Transverse colon (tissue), 4 donors: ENCODE measurements around the gene UBE2L3. TPM values are rescaled to one million over a fixed set of nuclear protein-coding genes. Genes with fewer than 3 reads are reported as not detected.

ENCODE experiments used
- DNase-seq: peaks from one replicate; pipeline ENCODE4 v3.0.0-alpha.2; 2019
- H3K27ac ChIP-seq, 4 donors: fragments of 200-600 bp; sonication (generic); 2 replicates each; pipeline ENCODE4 v1.5.1; 2016 to 2018; ENCODE audit warnings: inconsistent platforms in 4 of 4
- H3K27me3 ChIP-seq: fragments of 200-600 bp; sonication (generic); 2 replicates; pipeline ENCODE4 v1.5.1; 2017; ENCODE audit warnings: inconsistent platforms
- H3K36me3 ChIP-seq, 4 donors: fragments of 200-600 bp; sonication (generic); 2 replicates each; pipeline ENCODE4 v1.5.1; 2017 to 2019; ENCODE audit warnings: inconsistent platforms in 4 of 4
- H3K4me1 ChIP-seq, 4 donors: fragments of 200-600 bp; sonication (generic); 2 replicates each; pipeline ENCODE4 v1.5.1; 2017 to 2020; ENCODE audit warnings: inconsistent platforms in 4 of 4
- H3K4me3 ChIP-seq, 4 donors: fragments of 200-600 bp; sonication (generic); 1 replicate in 1 of 4; 2 replicates in 3 of 4; pipeline versions ENCODE4 v1.5.1 to v1.6.1; 2017 to 2019; ENCODE audit warnings: inconsistent platforms in 4 of 4
- H3K9me3 ChIP-seq, 2 donors: fragments of 200-600 bp; sonication (generic); 2 replicates each; pipeline ENCODE4 v1.5.1; 2017 to 2019; ENCODE audit warnings: inconsistent platforms in 2 of 2
- CTCF ChIP-seq, 5 experiments: fragments of 200-600 bp in 3 of 5; fragments of 450-650 bp in 2 of 5; sonication (generic) in 3 of 5; IDR thresholded peaks; 1 replicate in 2 of 5; 2 replicates in 3 of 5; pipeline ENCODE4 v1.5.1; 2016 to 2017; ENCODE audit warnings: antibody characterized with exemption in 5 of 5, inconsistent platforms in 3 of 5, mild to moderate bottlenecking in 2 of 5, moderate library complexity in 1 of 5
- EP300 ChIP-seq: sonication (generic); formaldehyde crosslinking; IDR thresholded peaks from one replicate; pipeline ENCODE4 v1.6.1; 2017; ENCODE audit warnings: antibody characterized with exemption, low read depth
- POLR2A ChIP-seq: fragments of 450-650 bp; IDR thresholded peaks from one replicate; pipeline ENCODE4 v1.6.1; 2016; ENCODE audit warnings: antibody characterized with exemption, mild to moderate bottlenecking, moderate library complexity
- POLR2AphosphoS5 ChIP-seq, 3 donors: sonication (generic); formaldehyde crosslinking; IDR thresholded peaks; one replicate each; pipeline ENCODE4 v1.6.1; 2016; ENCODE audit warnings: antibody characterized with exemption in 3 of 3
- WGBS, 2 donors: methylation state at CpG; one replicate each; pipeline ENCODE4 v1.1.5; 2018; ENCODE audit warnings: low coverage in 1 of 2; 5-methylcytosine and 5-hydroxymethylcytosine counted together
- in situ Hi-C, 4 donors: fragments of 200-750 bp; cut with MboI; loops; one replicate each; pipeline versions ENCODE4 v1.15.0 to v1.15.1; 2017; ENCODE audit warnings: low sequenced_read_pairs in 3 of 4, low pct_ligation_motif_present in 1 of 4, low pct_unique_long_range_greater_than_20kb in 1 of 4
- intact Hi-C: fragments of 100-400 bp; cut with DNase I; formaldehyde crosslinking; loops from one replicate; pipeline ENCODE4 v1.15.1; 2023; ENCODE audit warnings: low total_unique reads
- total RNA-seq, 4 donors: library from RNA; depleted of rRNA; stranded (reverse); fragments of >200 nt; gene quantifications; one replicate each; pipeline ENCODE4 v1.1.0, GENCODE V29; 2016

UBE2L3 gene
- total RNA-seq, 4 donors from 2014 or later, result 21.9 to 48.7 (median 33.5) TPM

- intact Hi-C loops (no loop called here), in situ Hi-C loops (no loop called here)
- no peaks in the 10 kb centered on the region for H3K27me3 ChIP-seq
- TF ChIP-seq CTCF (IDR thresholded peaks at IDR 0.05) (no peak), POLR2AphosphoS5 (IDR thresholded peaks at IDR 0.05) (no peak), EP300 (no peak), POLR2A (no peak)
- H3K36me3 ChIP-seq, result no peaks in the 10 kb centered on the region
- WGBS, 2 donors, result 84% methylated on average over 4 of the region's 4 CpGs; no CpG with 5 or more reads in 1 of the 2 donors
- no peaks in the 10 kb centered on the region for H3K9me3 ChIP-seq
- DNase-seq, result no peak
- no peak overlapping the region for H3K4me3 ChIP-seq
- H3K4me1 ChIP-seq, result peaks cover 6 to 22% (median 14%) of the 10 kb centered on the region in 4 donors
- H3K27ac ChIP-seq, result no peak overlapping the region
Observed at GRCh38 chr22:21631025-21631424, 63.5 kb downstream of the UBE2L3 start.

GRCh38 chr22:21632237-21632895, 64.9 kb downstream of the UBE2L3 start, which contains the start of gene CCDC116:
CCDC116 (plus strand) TSS chr22:21632760; CDS start chr22:21633182, 422 bp downstream.
- in situ Hi-C loops, result no loop called here
- peak; percentile 44 for DNase-seq

GRCh38 chr22:21632931-21633330, 65.4 kb downstream of the UBE2L3 start:
- peaks cover 6 to 17% (median 14%) of the 10 kb centered on the region in 4 donors for H3K4me1 ChIP-seq
- no peaks in the 10 kb centered on the region for H3K36me3 ChIP-seq
- no peaks in the 10 kb centered on the region for H3K9me3 ChIP-seq
- H3K27me3 ChIP-seq, result no peaks in the 10 kb centered on the region
- H3K27ac ChIP-seq, result no peak overlapping the region
- TF ChIP-seq EP300, result no peak
- no peak for TF ChIP-seq POLR2AphosphoS5 (IDR thresholded peaks at IDR 0.05)
- no peak for TF ChIP-seq CTCF (IDR thresholded peaks at IDR 0.05)
- TF ChIP-seq POLR2A, result no peak
- intact Hi-C loops (no loop called here), in situ Hi-C loops (no loop called here)
- no peak overlapping the region for H3K4me3 ChIP-seq
- DNase-seq, result no peak
- 98% methylated on average over 18 of the region's 18 CpGs; no CpG with 5 or more reads in 1 of the 2 donors for WGBS, 2 donors

More at GRCh38 chr22:21632237-21632895, 64.9 kb downstream of the UBE2L3 start, which contains the start of gene CCDC116:
- intact Hi-C loops, result no loop called here
- H3K4me3 ChIP-seq, result no peak within 1 kb of the TSS
- TF ChIP-seq EP300 (no peak), CTCF (IDR thresholded peaks at IDR 0.05) (no peak), POLR2A (no peak), POLR2AphosphoS5 (IDR thresholded peaks at IDR 0.05) (no peak)
- peaks cover 6 to 19% (median 14%) of the 10 kb centered on the region in 4 donors for H3K4me1 ChIP-seq
- no peaks in the 10 kb centered on the region for H3K27me3 ChIP-seq
- H3K9me3 ChIP-seq, result no peaks in the 10 kb centered on the region
- H3K36me3 ChIP-seq, result no peaks in the 10 kb centered on the region
- 76% methylated on average over 27 of the region's 27 CpGs; no CpG with 5 or more reads in 1 of the 2 donors for WGBS, 2 donors
- H3K27ac ChIP-seq, result no peak within 1 kb of the TSS

- in situ Hi-C loops, result no loop called here
- WGBS, 2 donors, result 95% methylated on average over 4 of the region's 4 CpGs; no CpG with 5 or more reads in 1 of the 2 donors
- no peaks in the 10 kb centered on the region for H3K27me3 ChIP-seq
Observed at GRCh38 chr22:21633481-21633880, 66.0 kb downstream of the UBE2L3 start.

More at GRCh38 chr22:21633481-21633880, 66.0 kb downstream of the UBE2L3 start:
- DNase-seq, result no peak
- intact Hi-C loops, result no loop called here
- H3K9me3 ChIP-seq, result no peaks in the 10 kb centered on the region
- TF ChIP-seq POLR2A, result no peak
- no peak for TF ChIP-seq POLR2AphosphoS5 (IDR thresholded peaks at IDR 0.05)
- TF ChIP-seq EP300, result no peak
- TF ChIP-seq CTCF (IDR thresholded peaks at IDR 0.05), result no peak
- H3K4me3 ChIP-seq, result no peak overlapping the region
- H3K27ac ChIP-seq, result no peak overlapping the region
- H3K36me3 ChIP-seq, result no peaks in the 10 kb centered on the region
- peaks cover 5 to 14% (median 11%) of the 10 kb centered on the region in 4 donors for H3K4me1 ChIP-seq
